ENCODE measurements around the gene ALDH18A1. TPM values are rescaled to one million over a fixed set of nuclear protein-coding genes. Genes with fewer than 3 reads are reported as not detected.

ALDH18A1 gene
- total RNA-seq, 3 donors from 2014 or later (not counting 1 experiment from before 2014, with no cell fraction given): 20.7 to 33.4 (median 25.2) TPM

- H3K27me3 ChIP-seq (ENCODE audit: control insufficient read depth, insufficient read depth, low read length): no peaks in the 10 kb centered on the region
- H3K27ac ChIP-seq (ENCODE audit: low read length): no peak overlapping the region
- Mint-ChIP-seq H3K27me3 (ENCODE audit: low read depth in 2 of 2) (no peaks in the 10 kb centered on the region), H3K9me3 (no peaks in the 10 kb centered on the region), H3K36me3 (peaks cover 8% of the 10 kb centered on the region), H3K4me3 (no peak overlapping the region), H3K27ac (peak overlapping the region in 1 of 2 donors; percentile 96), H3K4me1 (peaks cover 40% of the 10 kb centered on the region in 2 donors)
- DNase-seq: no peak
- H3K9me3 ChIP-seq (ENCODE audit: control insufficient read depth, insufficient read depth, low read length): no peaks in the 10 kb centered on the region
- peaks cover 15% of the 10 kb centered on the region for H3K4me1 ChIP-seq (ENCODE audit: control insufficient read depth, insufficient read depth, low read length)
- no peak for ATAC-seq
- TF ChIP-seq, protein P1, sequence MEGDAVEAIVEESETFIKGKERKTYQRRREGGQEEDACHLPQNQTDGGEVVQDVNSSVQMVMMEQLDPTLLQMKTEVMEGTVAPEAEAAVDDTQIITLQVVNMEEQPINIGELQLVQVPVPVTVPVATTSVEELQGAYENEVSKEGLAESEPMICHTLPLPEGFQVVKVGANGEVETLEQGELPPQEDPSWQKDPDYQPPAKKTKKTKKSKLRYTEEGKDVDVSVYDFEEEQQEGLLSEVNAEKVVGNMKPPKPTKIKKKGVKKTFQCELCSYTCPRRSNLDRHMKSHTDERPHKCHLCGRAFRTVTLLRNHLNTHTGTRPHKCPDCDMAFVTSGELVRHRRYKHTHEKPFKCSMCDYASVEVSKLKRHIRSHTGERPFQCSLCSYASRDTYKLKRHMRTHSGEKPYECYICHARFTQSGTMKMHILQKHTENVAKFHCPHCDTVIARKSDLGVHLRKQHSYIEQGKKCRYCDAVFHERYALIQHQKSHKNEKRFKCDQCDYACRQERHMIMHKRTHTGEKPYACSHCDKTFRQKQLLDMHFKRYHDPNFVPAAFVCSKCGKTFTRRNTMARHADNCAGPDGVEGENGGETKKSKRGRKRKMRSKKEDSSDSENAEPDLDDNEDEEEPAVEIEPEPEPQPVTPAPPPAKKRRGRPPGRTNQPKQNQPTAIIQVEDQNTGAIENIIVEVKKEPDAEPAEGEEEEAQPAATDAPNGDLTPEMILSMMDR (IDR thresholded peaks at IDR 0.05): no peak
- no peak overlapping the region for H3K4me3 ChIP-seq (ENCODE audit: low read length)
- peaks cover 33% of the 10 kb centered on the region for H3K36me3 ChIP-seq (ENCODE audit: control insufficient read depth, insufficient read depth, low read length)
- WGBS (ENCODE audit: insufficient coverage): 80% methylated on average over 2 of the region's 2 CpGs
- intact Hi-C loops (cut with micrococcal nuclease): loop anchor here (5.0 kb wide), 1 partner anchor 351 kb away; the partner anchor contains the start of gene CCNJ
These were observed 34.8 kb upstream of the ALDH18A1 start for GRCh38 chr10:95691281-95691680.

- no peaks in the 10 kb centered on the region for H3K27me3 ChIP-seq (ENCODE audit: control insufficient read depth, insufficient read depth, low read length)
- H3K4me3 Mint-ChIP-seq: no peak overlapping the region
- peaks cover 9% of the 10 kb centered on the region for H3K4me1 ChIP-seq (ENCODE audit: control insufficient read depth, insufficient read depth, low read length)
- no peaks in the 10 kb centered on the region for H3K27me3 Mint-ChIP-seq (ENCODE audit: low read depth in 2 of 2)
- H3K27ac ChIP-seq (ENCODE audit: low read length): no peak overlapping the region
- no peaks in the 10 kb centered on the region for H3K9me3 Mint-ChIP-seq
- DNase-seq: peak in 1 of 2 donors; percentile 12
- peak overlapping the region; percentile 3 to 27 for H3K27ac Mint-ChIP-seq
- WGBS (ENCODE audit: insufficient coverage): 78% methylated on average over 2 of the region's 2 CpGs
- ATAC-seq: no peak
- no peaks in the 10 kb centered on the region for H3K9me3 ChIP-seq (ENCODE audit: control insufficient read depth, insufficient read depth, low read length)
- H3K4me1 Mint-ChIP-seq: peaks cover 30 to 33% of the 10 kb centered on the region in 2 donors
- TF ChIP-seq, protein P1 (IDR thresholded peaks at IDR 0.05): no peak
- intact Hi-C loops (cut with micrococcal nuclease): no loop called here
- H3K4me3 ChIP-seq (ENCODE audit: low read length): no peak overlapping the region
- H3K36me3 ChIP-seq (ENCODE audit: control insufficient read depth, insufficient read depth, low read length): peaks cover 56% of the 10 kb centered on the region
- H3K36me3 Mint-ChIP-seq: peaks cover 19% of the 10 kb centered on the region
These were observed 32.1 kb upstream of the ALDH18A1 start for GRCh38 chr10:95688648-95689047.

DNA sequence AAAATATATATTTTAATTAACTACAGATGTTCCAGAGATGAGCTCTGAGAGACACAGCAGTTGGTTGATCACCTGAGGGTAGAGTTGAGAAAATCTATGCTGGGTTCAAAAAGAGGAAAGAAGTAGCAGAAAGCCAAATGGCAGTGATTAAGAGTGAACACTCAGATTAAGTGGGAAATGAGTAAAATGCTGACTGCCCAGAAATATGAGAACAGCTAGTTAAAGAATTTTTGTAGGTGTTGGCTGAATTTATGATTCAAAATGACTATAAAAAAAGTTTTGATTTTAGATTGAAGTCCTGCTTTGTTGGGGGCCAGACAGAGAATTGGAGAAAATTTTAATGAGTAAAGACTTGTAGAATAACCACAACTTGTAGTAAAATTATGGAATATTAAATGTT lies 27.5 kb upstream of the ALDH18A1 start:
- TF ChIP-seq, protein P1 (IDR thresholded peaks at IDR 0.05): no peak
- Mint-ChIP-seq H3K36me3 (peaks cover 25% of the 10 kb centered on the region), H3K4me1 (peaks cover 4 to 5% of the 10 kb centered on the region in 2 donors), H3K4me3 (no peak overlapping the region), H3K27ac (peak overlapping the region in 1 of 2 donors; percentile 31), H3K27me3 (ENCODE audit: low read depth in 2 of 2) (no peaks in the 10 kb centered on the region), H3K9me3 (no peaks in the 10 kb centered on the region)
- Histone ChIP-seq H3K27me3 (ENCODE audit: control insufficient read depth, insufficient read depth, low read length) (no peaks in the 10 kb centered on the region), H3K4me3 (ENCODE audit: low read length) (no peak overlapping the region), H3K9me3 (ENCODE audit: control insufficient read depth, insufficient read depth, low read length) (no peaks in the 10 kb centered on the region), H3K4me1 (ENCODE audit: control insufficient read depth, insufficient read depth, low read length) (no peaks in the 10 kb centered on the region), H3K36me3 (ENCODE audit: control insufficient read depth, insufficient read depth, low read length) (peaks cover 71% of the 10 kb centered on the region), H3K27ac (ENCODE audit: low read length) (no peak overlapping the region)
- intact Hi-C loops (cut with micrococcal nuclease): no loop called here
- ATAC-seq (no peak), DNase-seq (no peak)

DNA sequence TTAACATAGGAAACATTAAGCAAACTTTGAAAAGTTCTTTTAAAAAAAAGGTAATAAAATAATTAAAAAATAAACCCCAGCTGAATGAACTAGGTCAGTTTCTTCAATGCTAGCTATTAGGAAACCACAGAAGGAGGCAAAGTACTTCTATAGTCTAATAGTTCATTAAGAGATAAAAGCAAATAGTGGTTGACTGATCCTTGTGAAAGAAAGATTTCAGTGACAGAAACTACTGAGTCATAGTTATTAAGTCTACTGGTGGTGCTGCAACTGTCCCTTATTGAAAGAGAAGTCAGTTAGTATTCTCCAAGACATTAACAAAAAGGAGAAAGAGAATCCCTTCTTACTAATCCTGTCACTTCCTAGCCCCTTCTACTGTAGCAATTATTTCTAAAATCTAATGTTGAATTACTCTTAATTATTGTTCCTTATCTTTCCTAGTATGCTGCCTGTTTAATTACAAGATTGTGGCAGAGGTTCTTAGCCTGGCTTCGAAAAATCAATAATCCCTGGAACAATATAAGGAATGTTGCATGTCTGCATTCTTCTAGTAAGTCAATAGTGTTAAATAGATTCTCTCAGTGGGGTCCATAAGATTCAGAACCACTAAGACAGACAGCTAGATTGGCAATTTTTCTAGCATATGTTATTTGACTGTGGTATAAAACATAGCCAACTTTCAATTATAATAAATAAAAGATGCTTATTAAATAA lies 19.0 kb upstream of the ALDH18A1 start:
- intact Hi-C loops (cut with micrococcal nuclease): no loop called here
- Mint-ChIP-seq H3K4me1 (no peaks in the 10 kb centered on the region), H3K27ac (no peak overlapping the region), H3K9me3 (no peaks in the 10 kb centered on the region), H3K36me3 (no peaks in the 10 kb centered on the region), H3K4me3 (no peak overlapping the region), H3K27me3 (ENCODE audit: low read depth in 2 of 2) (no peaks in the 10 kb centered on the region)
- DNase-seq: no peak
- Histone ChIP-seq H3K27me3 (ENCODE audit: control insufficient read depth, insufficient read depth, low read length) (no peaks in the 10 kb centered on the region), H3K9me3 (ENCODE audit: control insufficient read depth, insufficient read depth, low read length) (no peaks in the 10 kb centered on the region), H3K36me3 (ENCODE audit: control insufficient read depth, insufficient read depth, low read length) (peaks cover 44% of the 10 kb centered on the region), H3K4me3 (ENCODE audit: low read length) (no peak overlapping the region), H3K4me1 (ENCODE audit: control insufficient read depth, insufficient read depth, low read length) (no peaks in the 10 kb centered on the region), H3K27ac (ENCODE audit: low read length) (no peak overlapping the region)
- TF ChIP-seq, protein P1 (IDR thresholded peaks at IDR 0.05): no peak
- no peak for ATAC-seq
- WGBS (ENCODE audit: insufficient coverage): no CpG with 5 or more reads among the region's 1 CpG
